GM10266 (cell line): ENCODE results near the gene PASK.

Experiments used
- DNase-seq: peaks from one replicate; pipeline ENCODE4 v3.0.0; 2012; ENCODE audit errors: extremely low spot score
- TF ChIP-seq, protein P1 (sequence below): IDR thresholded peaks from 2 replicates; pipeline ENCODE4 v1.5.1; 2012; ENCODE audit warnings: mild to moderate bottlenecking, low read depth; ENCODE audit not compliant: control insufficient read depth, insufficient read depth; ENCODE audit errors: missing control alignments

Gene PASK

DNA sequence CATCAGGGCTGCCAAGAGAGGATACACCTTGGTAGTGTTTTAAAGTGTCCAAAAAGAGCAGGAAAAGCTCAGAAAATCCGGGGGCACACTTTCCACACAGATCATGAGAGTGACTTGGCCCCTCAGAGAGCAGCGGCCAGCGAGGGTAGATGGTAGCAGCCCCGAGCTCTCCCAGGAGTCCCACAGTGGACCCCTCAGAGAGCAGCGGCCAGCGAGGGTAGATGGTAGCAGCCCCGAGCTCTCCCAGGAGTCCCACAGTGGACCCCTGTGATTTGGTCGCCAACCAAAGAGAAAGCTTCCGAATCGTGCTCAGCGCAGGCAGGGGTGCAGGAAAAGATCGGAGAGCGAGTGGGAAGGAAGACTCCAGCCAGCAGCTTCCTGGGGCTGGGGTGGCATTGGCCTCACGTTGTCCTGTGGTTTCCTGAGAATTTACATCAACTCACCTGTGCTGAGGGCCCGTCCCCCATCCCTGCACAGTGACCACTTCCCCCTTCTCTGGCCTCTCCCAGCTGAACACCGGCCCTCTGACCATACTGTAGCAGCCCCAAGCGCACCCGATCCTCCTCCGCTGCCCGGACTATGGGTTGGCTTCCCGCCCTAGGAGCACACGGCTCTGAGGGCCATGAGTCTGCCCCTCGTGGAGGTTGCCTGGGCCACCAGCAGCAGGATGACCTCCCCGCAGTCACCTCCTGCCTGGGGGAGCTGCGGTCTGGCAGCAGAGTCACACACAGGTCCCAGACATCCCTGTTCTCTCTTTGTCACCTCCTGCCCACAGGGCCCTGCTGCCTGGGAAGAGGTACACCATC is 80.9 kb downstream of the PASK start:
- DNase-seq: no peak
- TF ChIP-seq, protein P1, sequence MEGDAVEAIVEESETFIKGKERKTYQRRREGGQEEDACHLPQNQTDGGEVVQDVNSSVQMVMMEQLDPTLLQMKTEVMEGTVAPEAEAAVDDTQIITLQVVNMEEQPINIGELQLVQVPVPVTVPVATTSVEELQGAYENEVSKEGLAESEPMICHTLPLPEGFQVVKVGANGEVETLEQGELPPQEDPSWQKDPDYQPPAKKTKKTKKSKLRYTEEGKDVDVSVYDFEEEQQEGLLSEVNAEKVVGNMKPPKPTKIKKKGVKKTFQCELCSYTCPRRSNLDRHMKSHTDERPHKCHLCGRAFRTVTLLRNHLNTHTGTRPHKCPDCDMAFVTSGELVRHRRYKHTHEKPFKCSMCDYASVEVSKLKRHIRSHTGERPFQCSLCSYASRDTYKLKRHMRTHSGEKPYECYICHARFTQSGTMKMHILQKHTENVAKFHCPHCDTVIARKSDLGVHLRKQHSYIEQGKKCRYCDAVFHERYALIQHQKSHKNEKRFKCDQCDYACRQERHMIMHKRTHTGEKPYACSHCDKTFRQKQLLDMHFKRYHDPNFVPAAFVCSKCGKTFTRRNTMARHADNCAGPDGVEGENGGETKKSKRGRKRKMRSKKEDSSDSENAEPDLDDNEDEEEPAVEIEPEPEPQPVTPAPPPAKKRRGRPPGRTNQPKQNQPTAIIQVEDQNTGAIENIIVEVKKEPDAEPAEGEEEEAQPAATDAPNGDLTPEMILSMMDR: no peak

DNA sequence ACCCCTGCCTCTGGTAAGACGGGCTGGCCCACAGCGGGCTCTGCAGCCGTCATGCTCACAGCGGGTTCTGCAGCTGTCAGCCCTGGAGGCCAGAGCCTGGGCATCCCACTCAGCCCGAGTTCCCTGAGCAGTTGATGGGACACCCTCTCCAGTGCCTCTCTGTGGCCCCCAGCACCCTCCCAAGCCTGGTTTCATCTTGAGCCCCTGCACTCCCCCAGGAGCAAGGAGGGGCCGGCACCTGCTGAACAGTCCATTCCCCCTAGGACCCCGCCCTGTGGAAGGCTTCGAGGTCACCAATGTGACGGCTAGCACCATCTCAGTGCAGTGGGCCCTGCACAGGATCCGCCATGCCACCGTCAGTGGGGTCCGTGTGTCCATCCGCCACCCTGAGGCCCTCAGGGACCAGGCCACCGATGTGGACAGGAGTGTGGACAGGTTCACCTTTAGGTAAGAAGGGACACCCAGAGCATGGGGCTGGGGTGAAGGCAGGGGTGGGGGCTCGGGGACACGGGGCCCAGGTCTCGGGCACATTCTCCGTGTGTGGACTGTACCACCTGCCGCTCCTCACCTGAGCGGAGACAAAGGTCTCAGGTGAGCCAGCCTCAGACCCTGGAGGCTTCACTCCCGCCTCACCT is 81.7 kb downstream of the PASK start:
- TF ChIP-seq, protein P1: no peak
- no peak for DNase-seq

DNA sequence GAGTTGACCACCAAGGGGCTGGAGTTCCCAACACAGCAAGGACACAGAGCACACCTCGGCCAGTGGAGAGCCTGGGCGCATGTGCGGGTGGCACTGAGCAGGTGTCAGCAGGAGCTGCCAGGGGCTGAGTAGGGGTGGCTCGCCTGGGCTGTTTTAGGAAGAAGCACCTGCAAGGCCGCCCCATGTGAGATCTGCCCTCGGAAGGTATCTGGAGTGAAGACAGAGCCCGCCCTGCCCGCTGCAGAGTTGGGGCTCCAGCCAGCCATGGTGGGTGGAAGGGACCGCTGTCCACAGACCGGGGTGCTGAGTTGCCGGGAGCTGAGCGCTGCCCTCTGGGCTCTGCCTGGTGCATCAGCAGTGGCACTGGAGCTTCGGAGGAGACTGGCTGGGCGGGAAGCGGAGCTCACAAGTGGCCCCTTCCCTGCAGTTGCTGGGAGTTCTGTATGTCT is 82.4 kb downstream of the PASK start:
- TF ChIP-seq, protein P1: no peak

DNA sequence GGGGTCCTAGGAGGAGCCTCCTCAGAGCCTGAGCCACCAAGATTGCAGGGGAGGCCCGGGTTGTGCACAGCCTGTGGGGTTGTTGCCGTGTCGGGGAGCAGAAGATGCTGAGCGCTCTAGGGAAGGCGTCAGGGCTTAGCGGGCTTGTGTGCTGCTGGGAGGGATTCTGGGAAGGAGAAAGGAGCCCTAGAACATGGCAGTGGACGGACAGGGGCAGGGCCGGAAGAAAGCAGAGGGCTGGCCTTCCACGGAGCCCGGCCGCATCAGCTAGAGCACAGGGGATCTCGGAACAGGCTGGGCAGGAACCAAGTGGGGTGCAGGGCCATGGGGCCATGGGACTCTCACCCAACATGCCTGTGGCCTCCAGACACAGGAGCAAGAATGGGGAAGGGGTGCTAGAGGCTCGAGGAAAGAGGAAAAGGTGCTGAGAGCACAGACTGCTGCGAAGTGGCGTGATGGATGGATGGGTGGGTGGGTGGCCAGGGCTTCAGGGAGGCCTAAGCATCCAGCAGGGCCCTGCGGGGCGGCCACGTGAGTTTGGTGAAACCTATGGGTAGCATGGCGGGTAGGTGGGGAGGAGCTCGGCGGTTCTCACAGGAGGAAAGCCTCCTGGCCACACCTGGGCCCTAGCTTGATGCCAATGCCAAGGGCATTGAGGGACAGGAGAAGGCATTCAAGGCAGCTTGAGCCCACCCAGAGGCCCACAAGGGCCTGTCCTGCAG is 82.9 kb downstream of the PASK start:
- TF ChIP-seq, protein P1: no peak

More for the DNA sequence above, 82.4 kb downstream of the PASK start:
- no peak for DNase-seq

DNA sequence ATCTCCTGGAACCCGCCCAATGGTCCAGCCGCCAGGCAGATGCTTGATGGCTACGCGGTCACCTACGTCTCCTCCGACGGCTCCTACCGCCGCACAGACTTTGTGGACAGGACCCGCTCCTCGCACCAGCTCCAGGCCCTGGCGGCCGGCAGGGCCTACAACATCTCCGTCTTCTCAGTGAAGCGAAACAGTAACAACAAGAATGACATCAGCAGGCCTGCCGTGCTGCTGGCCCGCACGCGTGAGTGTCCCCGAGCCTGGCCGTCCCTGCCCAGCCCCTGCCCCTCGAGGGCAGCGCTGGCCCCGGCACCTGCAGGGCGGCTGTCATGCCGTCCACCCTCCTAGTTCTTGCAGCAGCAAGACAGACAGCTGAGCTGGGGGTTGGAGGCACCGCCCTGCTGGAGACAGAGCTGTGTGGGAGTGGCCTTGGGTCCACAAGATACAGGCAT is 83.9 kb downstream of the PASK start:
- TF ChIP-seq, protein P1: no peak
- no peak for DNase-seq

More for the DNA sequence above, 82.9 kb downstream of the PASK start:
- no peak for DNase-seq

DNA sequence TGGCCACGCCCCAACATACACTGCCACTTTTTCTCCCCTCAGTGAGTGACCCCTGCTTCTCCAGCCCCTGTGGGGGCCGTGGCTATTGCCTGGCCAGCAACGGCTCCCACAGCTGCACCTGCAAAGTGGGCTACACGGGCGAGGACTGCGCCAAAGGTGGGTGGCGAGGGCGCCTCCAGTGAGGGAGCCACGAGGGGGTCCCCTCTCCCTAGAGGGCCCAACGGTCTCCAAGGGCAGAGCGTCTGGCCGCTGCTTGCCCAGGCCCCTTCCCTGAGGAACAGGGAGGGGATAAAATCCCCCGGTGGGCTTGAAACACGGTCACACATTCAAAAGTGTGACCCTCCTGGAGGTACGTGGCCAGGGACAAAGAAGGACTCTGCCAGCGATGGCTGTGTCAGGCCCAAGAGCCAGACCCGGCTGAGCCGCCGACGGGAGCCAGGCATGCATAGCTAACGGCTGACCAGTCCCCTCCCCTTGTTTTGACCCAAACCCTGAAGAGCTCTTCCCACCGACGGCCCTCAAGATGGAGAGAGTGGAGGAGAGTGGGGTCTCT is 84.4 kb downstream of the PASK start:
- DNase-seq: no peak
- TF ChIP-seq, protein P1: no peak
